ENCODE data around the gene FAM118B.

FAM118B gene

GRCh38 chr11:126186708-126187529 is 24.7 kb upstream of the FAM118B start:
- no peak for DNase-seq

- DNase-seq: no peak
Observed at GRCh38 chr11:126188332-126189108, 23.1 kb upstream of the FAM118B start.

- no peak for DNase-seq
Observed at GRCh38 chr11:126189109-126189929, 22.3 kb upstream of the FAM118B start.

- no peak for DNase-seq
Observed at GRCh38 chr11:126190792-126191191, 20.8 kb upstream of the FAM118B start.

GRCh38 chr11:126191379-126192073 is 20.1 kb upstream of the FAM118B start:
- no peak for DNase-seq

- DNase-seq: no peak
Observed at GRCh38 chr11:126192361-126192760, 19.2 kb upstream of the FAM118B start.

GRCh38 chr11:126193038-126193478 is 18.5 kb upstream of the FAM118B start:
- no peak for DNase-seq

GRCh38 chr11:126194121-126194543 is 17.4 kb upstream of the FAM118B start:
- DNase-seq: no peak

GRCh38 chr11:126195119-126195518 is 16.5 kb upstream of the FAM118B start:
- no peak for DNase-seq

GRCh38 chr11:126197277-126197939 is 14.2 kb upstream of the FAM118B start:
- no peak for DNase-seq

- DNase-seq: no peak
Observed at GRCh38 chr11:126198648-126199047, 12.9 kb upstream of the FAM118B start.

GRCh38 chr11:126202646-126203359 is 8.8 kb upstream of the FAM118B start:
- no peak for DNase-seq

- no peak for DNase-seq
Observed at GRCh38 chr11:126205359-126205758, 6.2 kb upstream of the FAM118B start.

- DNase-seq: no peak
Observed at GRCh38 chr11:126207896-126208295, 3.7 kb upstream of the FAM118B start.

- DNase-seq: no peak
Observed at GRCh38 chr11:126210871-126211235, 729 bp upstream of the FAM118B start.

- DNase-seq: no peak
Observed at GRCh38 chr11:126212089-126212660, 593 bp downstream of the FAM118B start.

- DNase-seq: no peak
Observed at GRCh38 chr11:126214441-126214840, 2.9 kb downstream of the FAM118B start.

GRCh38 chr11:126214841-126215240 is 3.3 kb downstream of the FAM118B start:
- no peak for DNase-seq

- no peak for DNase-seq
Observed at GRCh38 chr11:126216526-126217305, 5.1 kb downstream of the FAM118B start.

GRCh38 chr11:126217491-126217890 is 5.9 kb downstream of the FAM118B start:
- no peak for DNase-seq
